Measurements from ENCODE around the gene PAPOLB.

The PAPOLB gene

DNA sequence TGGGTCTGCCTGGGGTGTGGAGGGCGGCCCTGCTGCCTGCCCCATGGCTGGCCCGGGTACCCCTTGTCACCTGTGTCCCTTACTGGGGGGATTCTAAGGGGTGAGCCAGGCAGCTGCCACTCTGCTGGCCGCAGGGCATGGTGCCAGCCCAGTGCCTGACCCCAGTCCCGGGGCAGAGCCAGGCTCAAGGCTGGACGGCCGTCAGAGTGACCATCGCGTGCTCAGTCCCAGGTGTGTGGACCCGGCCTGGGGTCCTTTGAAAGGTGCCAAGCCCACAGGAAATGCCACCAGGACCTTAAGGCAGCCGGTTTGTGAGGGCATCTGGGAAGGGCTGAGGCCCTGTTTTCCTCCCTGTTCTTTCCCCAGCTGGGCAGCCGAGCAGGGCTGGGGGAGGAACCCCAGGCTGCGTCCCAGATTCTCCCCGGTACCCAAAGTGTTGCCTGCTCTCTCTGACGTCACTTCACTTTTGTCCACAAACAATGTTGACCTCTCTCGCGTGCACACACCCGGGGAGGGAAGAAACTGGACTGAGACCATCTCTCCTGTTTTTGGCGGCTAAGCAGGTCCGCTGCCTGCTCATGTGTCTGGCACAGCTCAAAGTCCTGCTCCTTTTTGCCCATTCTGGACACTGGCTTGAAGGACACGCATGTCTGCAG is 37.6 kb downstream of the PAPOLB start:
- TF ChIP-seq ZNF70 (CRISPR knock-in tag; IDR thresholded peaks at IDR 0.05): no peak
- no peak for TF ChIP-seq ZNF8 (CRISPR knock-in tag; IDR thresholded peaks at IDR 0.05)
- TF ChIP-seq PPARA (CRISPR knock-in tag; IDR thresholded peaks at IDR 0.05; ENCODE audit: borderline replicate concordance): no peak
- no peak for TF ChIP-seq BACH2 (CRISPR knock-in tag; IDR thresholded peaks at IDR 0.05; ENCODE audit: borderline replicate concordance)
- no peak for TF ChIP-seq TSHZ2 (CRISPR knock-in tag; IDR thresholded peaks at IDR 0.05)
- TF ChIP-seq TCF4 (CRISPR knock-in tag; IDR thresholded peaks at IDR 0.05; ENCODE audit: borderline replicate concordance): no peak
- TF ChIP-seq, protein P1, sequence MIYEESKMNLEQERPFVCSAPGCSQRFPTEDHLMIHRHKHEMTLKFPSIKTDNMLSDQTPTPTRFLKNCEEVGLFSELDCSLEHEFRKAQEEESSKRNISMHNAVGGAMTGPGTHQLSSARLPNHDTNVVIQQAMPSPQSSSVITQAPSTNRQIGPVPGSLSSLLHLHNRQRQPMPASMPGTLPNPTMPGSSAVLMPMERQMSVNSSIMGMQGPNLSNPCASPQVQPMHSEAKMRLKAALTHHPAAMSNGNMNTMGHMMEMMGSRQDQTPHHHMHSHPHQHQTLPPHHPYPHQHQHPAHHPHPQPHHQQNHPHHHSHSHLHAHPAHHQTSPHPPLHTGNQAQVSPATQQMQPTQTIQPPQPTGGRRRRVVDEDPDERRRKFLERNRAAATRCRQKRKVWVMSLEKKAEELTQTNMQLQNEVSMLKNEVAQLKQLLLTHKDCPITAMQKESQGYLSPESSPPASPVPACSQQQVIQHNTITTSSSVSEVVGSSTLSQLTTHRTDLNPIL (CRISPR knock-in tag; IDR thresholded peaks at IDR 0.05; ENCODE audit: low read depth): no peak
- TF ChIP-seq POU6F1 (CRISPR knock-in tag; IDR thresholded peaks at IDR 0.05; ENCODE audit: borderline replicate concordance, low read depth): no peak
- TF ChIP-seq SNAI2 (CRISPR knock-in tag; IDR thresholded peaks at IDR 0.05): no peak
- no peak for TF ChIP-seq ESRRG (CRISPR knock-in tag; IDR thresholded peaks at IDR 0.05)
- TF ChIP-seq ZC3H10 (CRISPR knock-in tag; IDR thresholded peaks at IDR 0.05): no peak
- no peak for TF ChIP-seq ZFP3 (CRISPR knock-in tag; IDR thresholded peaks at IDR 0.05)
- TF ChIP-seq CSRNP3 (CRISPR knock-in tag; IDR thresholded peaks at IDR 0.05): no peak
- TF ChIP-seq RARB (CRISPR knock-in tag; IDR thresholded peaks at IDR 0.05): no peak
- TF ChIP-seq GLIS3 (CRISPR knock-in tag; IDR thresholded peaks at IDR 0.05): no peak
- no peak for TF ChIP-seq TOX (CRISPR knock-in tag; IDR thresholded peaks at IDR 0.05; ENCODE audit: borderline replicate concordance)
- ATAC-seq: no peak

GRCh38 chr7:4823441-4824119 is 38.2 kb downstream of the PAPOLB start:
- TF ChIP-seq RARB (CRISPR knock-in tag; IDR thresholded peaks at IDR 0.05) (no peak), TOX (CRISPR knock-in tag; IDR thresholded peaks at IDR 0.05; ENCODE audit: borderline replicate concordance) (no peak), ZFP30 (CRISPR knock-in tag; IDR thresholded peaks at IDR 0.05) (no peak), POU6F1 (CRISPR knock-in tag; IDR thresholded peaks at IDR 0.05; ENCODE audit: borderline replicate concordance, low read depth) (no peak), ZC3H10 (CRISPR knock-in tag; IDR thresholded peaks at IDR 0.05) (no peak), TSHZ2 (CRISPR knock-in tag; IDR thresholded peaks at IDR 0.05) (no peak), ESRRG (CRISPR knock-in tag; IDR thresholded peaks at IDR 0.05) (no peak), SNAI2 (CRISPR knock-in tag; IDR thresholded peaks at IDR 0.05) (no peak), ISL1 (CRISPR knock-in tag; IDR thresholded peaks at IDR 0.05) (no peak), ZNF70 (CRISPR knock-in tag; IDR thresholded peaks at IDR 0.05) (no peak), CSRNP3 (CRISPR knock-in tag; IDR thresholded peaks at IDR 0.05) (no peak), GLIS3 (CRISPR knock-in tag; IDR thresholded peaks at IDR 0.05) (no peak)
- TF ChIP-seq, protein P1 (CRISPR knock-in tag; IDR thresholded peaks at IDR 0.05; ENCODE audit: low read depth): no peak
- no peak for ATAC-seq

Measured in SK-N-SH treated with all-trans-retinoic acid at 6 μM for 48 hours (cell line).